HEK293 (cell line): Measurements from ENCODE around the gene TTC39C.

Experiments used
- CTCF ChIA-PET: fragments of 350-600 bp; formaldehyde crosslinking; extraction: SDS; loops from one replicate; lab custom pipeline; 2021; ENCODE audit warnings: antibody characterized with exemption; lab: Yijun Ruan, JAX
- POLR2A ChIA-PET: fragments of 300-600 bp; formaldehyde crosslinking; extraction: SDS; loops from one replicate; lab custom pipeline; 2020; ENCODE audit warnings: antibody characterized with exemption, inconsistent platforms; lab: Yijun Ruan, JAX
- H3K27ac ChIP-seq: fragments of 200-500 bp; sonication (Bioruptor generic); 2 replicates; pipeline ENCODE4 v1.5.1; 2014; ENCODE audit warnings: low read depth, low read length, control low read depth, inconsistent platforms; ENCODE audit errors: extremely low read depth
- H3K36me3 ChIP-seq, 2 experiments: fragments of 200-500 bp in 1 of 2; sonication (Bioruptor generic) in 1 of 2; 1 replicate in 1 of 2; 2 replicates in 1 of 2; pipeline ENCODE4 v1.5.1; 2014 to 2017; ENCODE audit warnings: inconsistent platforms in 2 of 2, low read length in 2 of 2; ENCODE audit not compliant: control insufficient read depth in 2 of 2, insufficient read depth in 1 of 2
- H3K4me1 ChIP-seq: fragments of 200-500 bp; sonication (Bioruptor generic); 2 replicates; pipeline ENCODE4 v1.5.1; 2014; ENCODE audit warnings: mild to moderate bottlenecking, low read length, inconsistent platforms; ENCODE audit not compliant: control insufficient read depth, insufficient read depth
- H3K4me3 ChIP-seq: 2 replicates; pipeline ENCODE4 v1.5.1; 2011; ENCODE audit warnings: low read depth, mild to moderate bottlenecking, control low read depth, low read length, moderate library complexity
- H3K9me3 ChIP-seq: fragments of 200-500 bp; sonication (Bioruptor generic); 2 replicates; pipeline ENCODE4 v1.5.1; 2014; ENCODE audit warnings: low read depth, low read length, inconsistent platforms; ENCODE audit not compliant: control insufficient read depth, insufficient read depth
- AEBP2 ChIP-seq: fragments of 450-650 bp; formaldehyde crosslinking; IDR thresholded peaks from 2 replicates; pipeline ENCODE4 v1.5.1; 2016; ENCODE audit warnings: missing biosample characterization, missing genetic modification characterization, borderline replicate concordance
- HOXA7 ChIP-seq: sonication (generic); formaldehyde crosslinking; IDR thresholded peaks from 2 replicates; pipeline ENCODE4 v1.8.1; 2022; ENCODE audit warnings: missing genetic modification reagents, borderline replicate concordance
- KLF1 ChIP-seq: fragments of 450-650 bp; formaldehyde crosslinking; IDR thresholded peaks from 2 replicates; pipeline ENCODE4 v1.5.1; 2016; ENCODE audit warnings: missing biosample characterization, missing genetic modification characterization
- KLF9 ChIP-seq: fragments of 450-650 bp; formaldehyde crosslinking; IDR thresholded peaks from 2 replicates; pipeline ENCODE4 v1.5.1; 2016; ENCODE audit warnings: missing biosample characterization, missing genetic modification characterization, low read depth
- SALL2 ChIP-seq: fragments of 450-650 bp; formaldehyde crosslinking; IDR thresholded peaks from 2 replicates; pipeline ENCODE4 v1.5.0; 2017; ENCODE audit warnings: missing biosample characterization, mild to moderate bottlenecking, missing genetic modification characterization, borderline replicate concordance
- SP7 ChIP-seq: fragments of 450-650 bp; formaldehyde crosslinking; IDR thresholded peaks from 2 replicates; pipeline ENCODE4 v1.5.1; 2016; ENCODE audit warnings: missing biosample characterization, missing genetic modification characterization
- YY2 ChIP-seq: fragments of 450-650 bp; formaldehyde crosslinking; IDR thresholded peaks from 2 replicates; pipeline ENCODE4 v1.5.1; 2016; ENCODE audit warnings: missing biosample characterization, missing genetic modification characterization
- ZIC2 ChIP-seq: fragments of 450-650 bp; formaldehyde crosslinking; IDR thresholded peaks from 2 replicates; pipeline ENCODE4 v1.5.1; 2016; ENCODE audit warnings: missing biosample characterization, missing genetic modification characterization
- ZNF140 ChIP-seq: fragments of 450-650 bp; formaldehyde crosslinking; IDR thresholded peaks from 2 replicates; pipeline ENCODE4 v1.5.1; 2016; ENCODE audit warnings: missing biosample characterization, missing genetic modification characterization
- ZNF221 ChIP-seq: fragments of 450-650 bp; formaldehyde crosslinking; IDR thresholded peaks from 2 replicates; pipeline ENCODE4 v1.5.1; 2017; ENCODE audit warnings: missing biosample characterization, missing genetic modification characterization, borderline replicate concordance
- ZNF48 ChIP-seq: fragments of 450-650 bp; formaldehyde crosslinking; IDR thresholded peaks from 2 replicates; pipeline ENCODE4 v1.5.1; 2016; ENCODE audit warnings: missing biosample characterization, missing genetic modification characterization
- ZNF555 ChIP-seq: fragments of 450-650 bp; formaldehyde crosslinking; conservative IDR thresholded peaks from 2 replicates; pipeline ENCODE4 v1.5.1; 2017; ENCODE audit warnings: missing biosample characterization, mild to moderate bottlenecking, missing genetic modification characterization, inconsistent platforms
- ZNF585B ChIP-seq: fragments of 450-650 bp; formaldehyde crosslinking; IDR thresholded peaks from 2 replicates; pipeline ENCODE4 v1.5.1; 2016; ENCODE audit warnings: missing biosample characterization, missing genetic modification characterization
- ZNF596 ChIP-seq: fragments of 450-650 bp; IDR thresholded peaks from 2 replicates; pipeline ENCODE4 v1.5.0; 2018; ENCODE audit warnings: missing biosample characterization, mild to moderate bottlenecking, missing genetic modification characterization, moderate library complexity
- ZNF776 ChIP-seq: fragments of 450-650 bp; formaldehyde crosslinking; IDR thresholded peaks from 2 replicates; pipeline ENCODE4 v1.5.0; 2017; ENCODE audit warnings: missing biosample characterization, missing genetic modification characterization, borderline replicate concordance
- TF ChIP-seq, protein P1 (sequence below): fragments of 450-650 bp; formaldehyde crosslinking; IDR thresholded peaks from 2 replicates; pipeline ENCODE4 v1.5.1; 2016; ENCODE audit warnings: missing biosample characterization, missing genetic modification characterization
- TF ChIP-seq, protein P2 (sequence below): fragments of 450-650 bp; formaldehyde crosslinking; IDR thresholded peaks from 2 replicates; pipeline ENCODE4 v1.5.1; 2016; ENCODE audit warnings: missing biosample characterization, missing genetic modification characterization

TTC39C gene

DNA sequence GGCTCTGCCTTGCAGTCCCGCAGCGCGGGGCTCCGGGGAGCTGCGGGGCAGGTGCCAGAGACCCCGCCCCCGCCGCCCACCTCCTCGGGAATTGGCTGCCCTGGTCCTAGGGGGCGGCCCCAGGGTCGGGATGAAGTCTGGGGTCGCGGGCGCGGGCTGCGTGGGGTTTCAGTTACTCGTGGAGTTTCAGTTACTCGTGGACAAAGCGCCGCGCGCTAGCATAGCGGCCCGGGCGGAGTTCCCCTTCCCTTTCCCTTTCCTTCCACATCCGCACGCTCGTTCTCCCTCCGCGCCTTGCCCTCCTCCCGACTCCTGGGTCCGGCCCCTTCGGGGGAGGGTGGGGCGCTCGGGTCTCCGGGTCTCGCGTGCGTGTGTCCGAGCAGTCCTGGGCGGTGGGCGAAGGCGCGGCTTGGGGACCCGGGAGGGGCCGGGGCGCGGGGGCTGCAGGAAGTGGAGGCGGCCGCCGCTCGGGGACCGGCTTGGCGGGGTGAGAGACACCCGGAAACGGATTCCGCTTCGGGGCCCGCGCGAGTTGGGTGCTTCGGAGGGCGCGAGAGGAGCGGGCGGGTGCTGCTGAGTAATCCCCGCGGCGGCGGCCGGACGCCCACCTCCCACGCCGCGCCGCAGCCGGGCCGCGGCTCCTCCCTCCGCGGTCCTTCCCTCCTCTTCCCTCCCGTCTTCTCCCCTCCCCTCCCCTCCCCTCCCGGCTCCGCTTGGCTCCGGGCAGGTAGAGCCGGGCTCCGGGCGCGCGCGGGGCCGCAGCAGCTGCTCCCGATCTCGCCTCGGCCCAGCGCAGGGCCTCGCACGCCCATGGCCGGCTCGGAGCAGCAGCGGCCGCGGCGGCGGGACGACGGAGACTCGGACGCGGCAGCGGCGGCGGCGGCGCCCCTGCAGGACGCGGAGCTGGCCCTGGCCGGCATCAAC, at the start of gene TTC39C (continued):
- no peak for TF ChIP-seq ZNF140
- no peak for TF ChIP-seq ZNF596 (tag by site-specific recombination)
- no peak for TF ChIP-seq HOXA7 (CRISPR knock-in tag)
- TF ChIP-seq, protein P1, sequence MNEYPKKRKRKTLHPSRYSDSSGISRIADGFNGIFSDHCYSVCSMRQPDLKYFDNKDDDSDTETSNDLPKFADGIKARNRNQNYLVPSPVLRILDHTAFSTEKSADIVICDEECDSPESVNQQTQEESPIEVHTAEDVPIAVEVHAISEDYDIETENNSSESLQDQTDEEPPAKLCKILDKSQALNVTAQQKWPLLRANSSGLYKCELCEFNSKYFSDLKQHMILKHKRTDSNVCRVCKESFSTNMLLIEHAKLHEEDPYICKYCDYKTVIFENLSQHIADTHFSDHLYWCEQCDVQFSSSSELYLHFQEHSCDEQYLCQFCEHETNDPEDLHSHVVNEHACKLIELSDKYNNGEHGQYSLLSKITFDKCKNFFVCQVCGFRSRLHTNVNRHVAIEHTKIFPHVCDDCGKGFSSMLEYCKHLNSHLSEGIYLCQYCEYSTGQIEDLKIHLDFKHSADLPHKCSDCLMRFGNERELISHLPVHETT (tag by site-specific recombination) = no peak
- TF ChIP-seq YY2 (tag by site-specific recombination) = no peak
- TF ChIP-seq SP7 (tag by site-specific recombination) = no peak
- no peak for TF ChIP-seq ZNF221 (tag by site-specific recombination)

DNA sequence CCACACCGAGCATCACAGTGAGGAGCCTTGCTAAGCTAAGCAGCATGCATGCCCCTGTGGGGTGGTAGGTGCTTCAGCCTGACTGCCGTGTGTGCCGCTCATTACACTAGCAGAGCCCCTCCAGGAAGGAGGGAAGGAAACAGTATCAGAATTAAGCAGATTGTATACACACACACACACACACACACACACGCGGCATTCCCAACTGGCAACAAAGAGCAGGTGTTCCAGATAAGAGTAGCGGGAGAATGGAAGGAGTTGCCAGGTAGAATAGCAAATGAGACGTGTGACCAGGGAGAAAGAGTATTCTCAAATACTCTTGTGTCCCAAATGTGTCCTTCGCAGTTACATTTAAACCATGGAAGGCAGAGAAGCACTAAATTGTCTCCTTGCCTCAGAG, 47.6 kb upstream of the TTC39C start:
- POLR2A ChIA-PET = no interaction called here
- Histone ChIP-seq H3K9me3 (no peaks in the 10 kb centered on the region), H3K36me3 (no peaks in the 10 kb centered on the region), H3K4me1 (no peaks in the 10 kb centered on the region), H3K4me3 (no peak overlapping the region), H3K27ac (no peak overlapping the region)
- CTCF ChIA-PET = interaction anchor here (0.6 kb wide), 3 partner anchors 20 to 505 kb away, joined by 3 to 6 read pairs (median 3); no protein-coding TSS in a partner anchor
- no peak for TF ChIP-seq ZNF776 (tag by site-specific recombination)
- TF ChIP-seq, protein P2, sequence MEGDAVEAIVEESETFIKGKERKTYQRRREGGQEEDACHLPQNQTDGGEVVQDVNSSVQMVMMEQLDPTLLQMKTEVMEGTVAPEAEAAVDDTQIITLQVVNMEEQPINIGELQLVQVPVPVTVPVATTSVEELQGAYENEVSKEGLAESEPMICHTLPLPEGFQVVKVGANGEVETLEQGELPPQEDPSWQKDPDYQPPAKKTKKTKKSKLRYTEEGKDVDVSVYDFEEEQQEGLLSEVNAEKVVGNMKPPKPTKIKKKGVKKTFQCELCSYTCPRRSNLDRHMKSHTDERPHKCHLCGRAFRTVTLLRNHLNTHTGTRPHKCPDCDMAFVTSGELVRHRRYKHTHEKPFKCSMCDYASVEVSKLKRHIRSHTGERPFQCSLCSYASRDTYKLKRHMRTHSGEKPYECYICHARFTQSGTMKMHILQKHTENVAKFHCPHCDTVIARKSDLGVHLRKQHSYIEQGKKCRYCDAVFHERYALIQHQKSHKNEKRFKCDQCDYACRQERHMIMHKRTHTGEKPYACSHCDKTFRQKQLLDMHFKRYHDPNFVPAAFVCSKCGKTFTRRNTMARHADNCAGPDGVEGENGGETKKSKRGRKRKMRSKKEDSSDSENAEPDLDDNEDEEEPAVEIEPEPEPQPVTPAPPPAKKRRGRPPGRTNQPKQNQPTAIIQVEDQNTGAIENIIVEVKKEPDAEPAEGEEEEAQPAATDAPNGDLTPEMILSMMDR (tag by site-specific recombination) = no peak
- no peak for TF ChIP-seq AEBP2 (tag by site-specific recombination)
- TF ChIP-seq ZNF555 = no peak
- no peak for TF ChIP-seq ZNF585B (tag by site-specific recombination)
- TF ChIP-seq KLF9 (tag by site-specific recombination) = no peak
- TF ChIP-seq ZNF48 = no peak

- no peak overlapping the region for H3K4me3 ChIP-seq
- TF ChIP-seq SALL2 (tag by site-specific recombination) (no peak), ZIC2 (tag by site-specific recombination) (peak; percentile 20; the same call in 1 of the 2 replicates), KLF1 (tag by site-specific recombination) (peak; percentile 36; the same call in 1 of the 2 replicates)
- TF ChIP-seq, all 188 proteins: peak for 2
- CTCF ChIA-PET = interaction anchor here (0.6 to 1.0 kb wide), 3 partner anchors 10 to 504 kb away, joined by 3 to 4 read pairs (median 3); no protein-coding TSS in a partner anchor
These were observed 47.0 kb upstream of the TTC39C start for GRCh38 chr18:23967321-23968089.

More at GRCh38 chr18:23967321-23968089, 47.0 kb upstream of the TTC39C start:
- POLR2A ChIA-PET = interaction anchor here (0.8 kb wide), 1 partner anchor 171 kb away, joined by 3 read pairs; the partner anchor contains the start of gene CABYR
- no peak overlapping the region for H3K27ac ChIP-seq
- H3K36me3 ChIP-seq = no peaks in the 10 kb centered on the region
- H3K9me3 ChIP-seq = no peaks in the 10 kb centered on the region
- H3K4me1 ChIP-seq = no peaks in the 10 kb centered on the region
